ENCODE measurements around the gene PTPRQ.
"Not testable (repeated sequence)": the region's sequence is repeated elsewhere in the genome, so short reads cannot be mapped to it uniquely, and the experiment has no call there.

The PTPRQ gene

DNA sequence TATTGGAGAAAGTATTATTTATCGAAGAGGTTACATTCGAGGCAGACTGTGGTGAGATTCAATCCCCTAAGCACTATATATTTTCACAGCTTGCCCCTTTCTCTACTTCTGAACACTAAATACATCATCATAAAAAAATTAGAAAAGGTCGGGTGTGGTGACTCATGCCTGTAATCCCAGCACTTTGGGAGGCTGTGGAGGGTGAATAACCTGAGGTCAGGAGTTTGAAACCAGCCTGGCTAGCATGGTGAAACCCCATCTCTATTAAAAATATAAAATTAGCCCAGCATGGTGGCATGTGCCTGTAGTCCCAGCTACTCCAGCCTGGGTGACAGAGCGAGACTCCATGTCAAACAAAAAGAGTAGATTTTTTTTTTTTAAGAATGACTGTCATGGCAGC, 192.8 kb downstream of the PTPRQ start:
- DNase-seq (ENCODE audit: low read depth in 3 of 3): no peak

GRCh38 chr12:80641936-80642335, 197.9 kb downstream of the PTPRQ start:
- no peak for DNase-seq (ENCODE audit: low read depth in 3 of 3)

GRCh38 chr12:80643961-80644360, 199.9 kb downstream of the PTPRQ start:
- DNase-seq (ENCODE audit: low read depth in 3 of 3): no peak

GRCh38 chr12:80648881-80649280, 204.8 kb downstream of the PTPRQ start:
- DNase-seq (ENCODE audit: low read depth in 3 of 3): no peak

GRCh38 chr12:80655751-80656150, 211.7 kb downstream of the PTPRQ start:
- DNase-seq (ENCODE audit: low read depth in 3 of 3): no peak

DNA sequence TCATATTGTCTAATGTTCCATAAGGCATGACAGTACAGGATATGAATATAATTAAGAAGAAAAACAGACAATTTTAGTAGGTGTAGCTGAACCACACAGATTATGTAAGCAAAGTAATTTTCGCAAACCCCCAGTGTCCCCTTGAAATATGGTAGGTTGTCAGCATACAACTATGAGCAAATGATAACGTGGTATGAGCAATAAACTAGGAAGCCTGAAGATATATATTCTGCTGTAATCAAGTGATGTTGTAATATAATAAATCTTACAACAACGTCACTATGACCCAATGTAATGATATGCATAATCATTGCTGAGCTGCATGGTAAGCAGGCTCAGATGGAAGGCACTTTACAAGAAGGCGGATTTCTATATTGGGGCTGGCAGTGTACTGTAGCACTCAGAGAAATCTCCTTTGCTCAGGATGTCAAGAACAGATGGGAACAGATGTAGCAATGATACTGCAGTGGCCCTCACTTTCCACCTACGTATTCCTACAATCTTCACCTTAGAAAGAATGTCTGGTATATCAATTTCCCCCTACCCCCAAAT, 215.6 kb downstream of the PTPRQ start:
- no peak for DNase-seq (ENCODE audit: low read depth in 3 of 3)

DNA sequence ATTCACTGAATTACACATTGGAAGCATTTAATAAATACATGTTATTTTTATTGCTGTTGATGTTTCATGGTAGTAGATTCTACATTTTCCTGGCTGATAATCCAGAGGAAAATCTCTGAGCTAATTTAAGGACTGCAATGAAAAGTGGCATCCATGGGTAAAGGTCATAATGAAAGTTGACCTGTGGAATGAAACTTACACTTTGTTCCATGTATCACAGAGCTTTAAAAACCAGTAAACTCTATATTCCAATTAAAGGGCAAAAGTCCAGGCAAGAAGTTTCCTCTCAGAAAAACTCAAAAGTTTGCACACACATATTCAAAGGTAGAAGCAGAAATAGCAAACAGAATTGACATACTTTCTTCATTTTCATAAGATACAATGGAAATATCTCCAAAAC, 218.6 kb downstream of the PTPRQ start:
- no peak for DNase-seq (ENCODE audit: low read depth in 3 of 3)

DNA sequence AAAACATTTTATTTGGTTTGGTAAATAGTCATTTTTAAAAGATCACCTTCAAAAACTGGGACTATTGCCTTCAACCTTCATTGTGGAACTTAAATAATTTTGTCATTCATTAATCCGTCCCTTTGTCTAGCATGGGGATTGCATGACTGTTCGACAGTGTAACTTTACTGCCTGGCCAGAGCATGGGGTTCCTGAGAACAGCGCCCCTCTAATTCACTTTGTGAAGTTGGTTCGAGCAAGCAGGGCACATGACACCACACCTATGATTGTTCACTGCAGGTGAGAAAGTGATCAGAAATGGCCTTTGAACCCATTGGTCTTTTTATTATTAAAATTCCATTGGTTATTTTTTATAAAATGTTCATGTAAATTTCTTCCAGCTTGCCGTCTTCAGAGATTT, 226.2 kb downstream of the PTPRQ start:
- DNase-seq (ENCODE audit: low read depth in 3 of 3): no peak

- DNase-seq (ENCODE audit: low read depth in 3 of 3): not testable (repeated sequence)
Measured at GRCh38 chr12:80676042-80676636, 232.1 kb downstream of the PTPRQ start.

DNA sequence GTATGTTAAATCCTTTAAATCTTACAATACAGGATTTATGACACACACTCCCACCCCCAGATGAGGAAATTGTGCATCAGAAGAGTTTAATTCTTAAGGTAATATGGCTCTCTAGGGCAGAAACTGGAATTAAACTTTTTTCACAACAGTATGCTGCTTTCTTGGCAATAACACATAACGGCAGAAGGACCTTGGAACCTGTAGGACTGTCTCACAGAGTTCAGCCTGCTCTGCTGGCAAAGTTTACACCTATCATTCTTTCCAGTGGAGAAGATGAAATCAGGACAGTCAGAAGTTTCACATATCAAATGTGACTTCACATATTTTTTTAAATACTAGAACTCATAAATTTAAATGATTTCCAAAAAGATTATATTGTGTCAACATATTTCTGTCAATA, 232.8 kb downstream of the PTPRQ start:
- DNase-seq (ENCODE audit: low read depth in 3 of 3): no peak

DNA sequence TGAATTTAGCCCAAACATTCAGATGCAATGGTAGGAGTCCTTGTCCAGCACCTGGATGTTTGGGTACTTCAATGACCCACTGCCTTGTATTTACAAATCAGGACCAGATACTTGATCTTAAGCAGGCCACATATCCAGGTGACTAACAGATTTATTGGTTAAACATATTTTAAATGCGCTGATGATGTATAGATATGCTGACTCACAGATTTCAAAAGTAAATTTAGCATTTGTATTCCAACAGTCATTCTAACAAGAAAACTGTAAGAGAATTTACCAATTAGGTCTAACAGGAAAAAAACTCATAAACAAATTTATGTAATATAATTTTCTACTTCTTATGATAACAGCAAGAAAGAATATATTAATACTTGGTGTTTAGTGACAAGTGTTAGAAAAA, 234.0 kb downstream of the PTPRQ start:
- DNase-seq (ENCODE audit: low read depth in 3 of 3): no peak

DNA sequence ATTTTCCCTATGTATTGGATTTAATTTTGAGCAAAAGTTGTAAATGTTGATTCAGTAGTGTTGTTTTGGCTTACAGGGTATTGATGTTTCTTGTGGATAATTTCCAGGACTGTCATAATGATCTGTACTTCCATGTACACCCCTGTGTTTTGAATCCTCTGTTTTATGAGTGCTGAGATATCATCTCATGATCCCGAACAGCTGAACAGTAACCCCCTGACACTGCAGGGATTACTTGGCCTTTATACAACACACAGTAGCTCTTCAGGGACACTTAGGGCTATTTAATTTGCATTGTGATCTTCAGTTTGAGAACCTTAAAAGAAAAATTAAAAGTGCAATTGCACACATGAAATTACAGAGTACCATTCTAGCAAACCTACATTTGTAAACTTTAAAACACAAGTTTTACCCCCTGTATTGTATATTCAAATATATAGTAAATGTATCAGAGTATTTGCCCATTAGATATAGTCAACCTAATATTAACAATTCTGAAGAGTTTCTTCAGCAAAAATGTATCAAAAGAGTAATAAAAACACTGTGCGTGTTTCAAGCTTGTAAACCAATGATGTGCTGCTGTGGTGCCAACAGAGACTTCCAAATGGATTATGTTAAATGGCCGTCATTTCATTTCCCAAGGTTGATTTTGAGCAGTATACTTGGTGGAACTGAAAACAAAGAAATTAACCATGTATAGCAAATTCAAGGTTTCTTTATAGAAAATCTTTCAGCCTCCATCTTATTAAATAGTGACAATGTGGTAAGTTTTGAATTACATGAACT, 235.5 kb downstream of the PTPRQ start:
- no peak for DNase-seq (ENCODE audit: low read depth in 3 of 3)

- no peak for DNase-seq (ENCODE audit: low read depth in 3 of 3)
Measured at GRCh38 chr12:80681287-80681686, 237.3 kb downstream of the PTPRQ start.

DNA sequence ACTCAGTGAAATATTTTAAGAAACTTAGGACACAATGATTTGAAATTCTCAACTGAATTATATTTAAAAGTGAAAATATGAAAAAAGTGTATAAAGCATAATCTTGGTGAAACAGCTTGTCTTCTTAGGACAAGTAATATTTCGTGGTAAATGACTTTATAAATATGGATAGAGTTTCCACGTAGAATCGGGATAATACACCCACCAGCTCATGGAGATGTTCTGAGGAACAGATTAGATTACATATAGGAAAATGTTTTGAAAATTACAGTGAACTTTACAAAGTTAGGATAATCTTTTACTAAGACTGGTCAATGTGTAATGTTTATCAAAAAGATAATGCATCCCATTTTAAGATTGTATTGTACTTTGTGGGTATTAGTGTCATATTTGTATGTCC, 237.8 kb downstream of the PTPRQ start:
- no peak for DNase-seq (ENCODE audit: low read depth in 3 of 3)

GRCh38 chr12:80684077-80684495, 240.1 kb downstream of the PTPRQ start:
- no peak for DNase-seq (ENCODE audit: low read depth in 3 of 3)

DNA sequence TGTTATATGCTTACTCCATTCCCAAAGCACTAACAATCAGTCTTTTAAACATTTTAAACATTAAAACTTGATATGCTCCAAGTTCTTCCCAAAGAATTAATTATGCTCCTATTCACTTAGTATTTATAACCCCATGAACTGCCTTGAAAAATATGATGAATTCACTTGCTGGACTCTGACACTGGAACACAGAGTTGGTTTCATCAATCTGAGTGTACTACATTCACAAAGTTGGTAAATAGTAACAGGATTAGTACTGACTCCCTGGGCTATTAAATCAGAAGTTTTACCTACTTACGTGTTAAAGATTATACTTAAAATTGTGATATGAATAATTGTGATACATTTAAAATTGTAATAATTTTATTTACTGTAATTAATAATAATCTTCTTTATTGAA, 246.1 kb downstream of the PTPRQ start:
- DNase-seq (ENCODE audit: low read depth in 3 of 3): no peak

DNA sequence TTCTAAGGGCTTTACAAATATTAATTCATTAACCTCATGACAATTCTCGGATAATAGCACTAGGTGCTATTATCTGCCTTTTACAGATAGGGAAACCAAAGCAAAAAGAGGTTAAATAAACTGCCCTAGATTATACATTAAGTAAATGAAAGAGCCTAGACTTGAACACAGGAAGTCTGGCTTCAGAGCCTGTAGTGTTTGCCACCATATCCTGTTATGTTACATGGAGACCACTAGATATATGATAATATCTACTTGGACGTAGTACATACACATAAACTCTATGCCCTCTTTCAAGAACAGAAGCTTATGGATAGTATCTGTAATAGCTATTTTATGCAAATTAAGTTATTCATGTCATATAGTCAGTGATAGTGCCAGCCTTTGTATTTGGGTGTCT, 246.5 kb downstream of the PTPRQ start:
- no peak for DNase-seq (ENCODE audit: low read depth in 3 of 3)

- no peak for DNase-seq (ENCODE audit: low read depth in 3 of 3)
Measured at GRCh38 chr12:80692114-80692513, 248.1 kb downstream of the PTPRQ start.

GRCh38 chr12:80697270-80697887, 253.3 kb downstream of the PTPRQ start:
- DNase-seq (ENCODE audit: low read depth in 3 of 3): no peak

GRCh38 chr12:80698256-80698655, 254.2 kb downstream of the PTPRQ start:
- no peak for DNase-seq (ENCODE audit: low read depth in 3 of 3)

DNA sequence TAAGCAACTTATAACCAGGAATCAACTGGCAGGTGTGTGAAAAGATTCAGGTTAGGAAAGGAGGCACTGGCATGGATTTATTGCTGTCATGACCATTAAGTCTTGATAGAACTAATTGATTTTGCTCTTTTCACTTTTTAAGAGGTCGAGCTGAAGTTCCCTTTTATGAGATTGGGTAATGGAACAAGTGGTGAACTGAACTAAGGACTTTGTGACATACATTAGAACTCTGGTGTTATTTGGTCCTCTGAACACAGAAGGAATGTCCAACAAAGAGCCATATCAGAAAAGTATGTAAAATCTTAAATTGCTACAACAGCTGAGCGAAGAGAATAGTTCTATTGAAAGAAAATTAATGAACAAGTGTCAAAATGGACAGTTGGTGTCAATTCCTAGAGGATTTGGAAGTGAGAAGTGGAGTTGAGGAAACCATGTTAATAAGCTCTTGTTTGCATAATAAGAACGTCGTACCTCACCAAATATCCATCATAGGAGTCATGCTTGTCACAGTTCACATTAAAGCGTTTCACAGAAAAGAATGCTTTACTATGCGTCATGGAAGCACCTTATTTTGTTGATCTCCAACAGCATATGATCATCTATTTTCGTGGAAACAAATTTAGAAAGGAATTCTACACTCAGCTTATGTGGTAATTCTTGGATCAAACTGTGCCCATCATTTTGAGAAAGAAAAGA, 255.0 kb downstream of the PTPRQ start:
- DNase-seq (ENCODE audit: low read depth in 3 of 3): no peak

DNA sequence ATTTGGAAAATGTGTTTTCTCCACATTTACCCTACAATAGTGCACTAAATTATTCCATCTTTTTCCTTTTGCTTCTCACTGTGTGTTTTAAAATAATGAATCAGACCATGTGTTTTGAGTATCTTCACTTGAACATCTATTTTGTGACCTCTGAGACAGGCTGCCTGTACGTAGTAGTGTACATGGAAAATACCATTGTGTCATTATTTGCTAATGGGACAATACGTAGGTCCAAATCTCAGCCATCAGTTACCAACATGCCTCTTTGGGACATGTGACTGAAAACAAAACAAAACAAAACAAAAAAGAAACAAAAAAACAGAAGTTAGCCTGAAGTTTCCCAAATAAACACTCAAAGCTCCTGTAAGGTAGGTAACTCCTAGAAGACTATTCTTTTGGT, 256.3 kb downstream of the PTPRQ start:
- no peak for DNase-seq (ENCODE audit: low read depth in 3 of 3)

Measured in stimulated activated CD4-positive, alpha-beta T cell treated with anti-CD3 and anti-CD28 coated beads, TNF-alpha, amount 100 ng/mL, for 48 hours (primary cell).